ENCODE measurements around the gene JAK1. TPM values are rescaled to one million over a fixed set of nuclear protein-coding genes. Genes with fewer than 3 reads are reported as not detected.

Gene JAK1
- total RNA-seq, 1 experiment from 2014 or later = 44.1 TPM

DNA sequence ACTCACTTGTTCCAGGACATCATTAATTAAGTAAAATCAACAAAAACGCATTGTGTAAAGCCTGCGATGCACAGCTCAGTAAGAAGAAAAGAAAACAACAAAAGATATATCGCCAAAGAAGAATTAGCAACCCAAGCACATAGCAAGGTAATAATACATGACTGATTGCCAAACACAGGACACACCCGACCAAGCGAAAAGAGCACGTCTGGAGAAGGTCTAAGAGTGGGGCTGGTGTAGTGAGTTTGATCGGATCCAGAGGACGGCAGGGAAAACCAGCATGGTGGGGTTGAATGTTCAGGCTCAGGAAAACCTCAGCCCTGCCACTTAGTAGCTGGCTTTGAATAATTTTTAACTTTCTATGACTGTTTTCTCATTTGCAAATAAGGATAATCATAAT is 69.8 kb downstream of the JAK1 start:
- ChIA-PET POLR2A (ENCODE audit: unreplicated experiment) (no interaction called here), CTCF (no interaction called here)
- ATAC-seq = no peak
- H3K27me3 ChIP-seq (ENCODE audit: low read length) = no peaks in the 10 kb centered on the region
- H3F3A ChIP-seq (ENCODE audit: low read length, unreplicated experiment) = peaks cover 15% of the 10 kb centered on the region
- no peaks in the 10 kb centered on the region for H3K36me3 ChIP-seq (ENCODE audit: low read depth, low read length)
- intact Hi-C loops (cut with micrococcal nuclease) = no loop called here
- TF ChIP-seq EZH2phosphoT487 (IDR thresholded peaks at IDR 0.05; ENCODE audit: borderline replicate concordance, low read length) (no peak), EZH2 (IDR thresholded peaks at IDR 0.05; ENCODE audit: low read length, unreplicated experiment) (no peak)
- TF ChIP-seq, protein P1, sequence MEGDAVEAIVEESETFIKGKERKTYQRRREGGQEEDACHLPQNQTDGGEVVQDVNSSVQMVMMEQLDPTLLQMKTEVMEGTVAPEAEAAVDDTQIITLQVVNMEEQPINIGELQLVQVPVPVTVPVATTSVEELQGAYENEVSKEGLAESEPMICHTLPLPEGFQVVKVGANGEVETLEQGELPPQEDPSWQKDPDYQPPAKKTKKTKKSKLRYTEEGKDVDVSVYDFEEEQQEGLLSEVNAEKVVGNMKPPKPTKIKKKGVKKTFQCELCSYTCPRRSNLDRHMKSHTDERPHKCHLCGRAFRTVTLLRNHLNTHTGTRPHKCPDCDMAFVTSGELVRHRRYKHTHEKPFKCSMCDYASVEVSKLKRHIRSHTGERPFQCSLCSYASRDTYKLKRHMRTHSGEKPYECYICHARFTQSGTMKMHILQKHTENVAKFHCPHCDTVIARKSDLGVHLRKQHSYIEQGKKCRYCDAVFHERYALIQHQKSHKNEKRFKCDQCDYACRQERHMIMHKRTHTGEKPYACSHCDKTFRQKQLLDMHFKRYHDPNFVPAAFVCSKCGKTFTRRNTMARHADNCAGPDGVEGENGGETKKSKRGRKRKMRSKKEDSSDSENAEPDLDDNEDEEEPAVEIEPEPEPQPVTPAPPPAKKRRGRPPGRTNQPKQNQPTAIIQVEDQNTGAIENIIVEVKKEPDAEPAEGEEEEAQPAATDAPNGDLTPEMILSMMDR (conservative IDR thresholded peaks at IDR 0.05; ENCODE audit: low read depth, low read length) = no peak
- BruUV-seq (replicated peaks) = no TSS peak
- H3K4me3 ChIP-seq (ENCODE audit: low read length) = no peak overlapping the region
- peaks cover 34% of the 10 kb centered on the region for H3K4me1 ChIP-seq (ENCODE audit: insufficient read depth, low read length)
- no peaks in the 10 kb centered on the region for H4K20me1 ChIP-seq (ENCODE audit: low read length)
- peaks cover 79% of the 10 kb centered on the region for H3K79me2 ChIP-seq (ENCODE audit: low read length)
- H3K27ac ChIP-seq (ENCODE audit: low read length) = peak overlapping the region; percentile 65
- H3K9me3 ChIP-seq (ENCODE audit: low read length) = no peaks in the 10 kb centered on the region
- H2AFZ ChIP-seq (ENCODE audit: low read length) = no peak overlapping the region
- no peaks in the 10 kb centered on the region for H3K9me2 ChIP-seq (replicated peaks; ENCODE audit: low read length)
- H3K4me2 ChIP-seq (ENCODE audit: low read length) = no peak overlapping the region
- DNase-seq = no peak
- no peak overlapping the region for H3K9ac ChIP-seq (ENCODE audit: low read length)

GRCh38 chr1:64895500-64895899 is 70.8 kb downstream of the JAK1 start:
- H3K27ac ChIP-seq (ENCODE audit: low read length) = no peak overlapping the region
- ATAC-seq (no peak), DNase-seq (no peak)
- ChIA-PET CTCF (no interaction called here), POLR2A (ENCODE audit: unreplicated experiment) (no interaction called here)
- no peaks in the 10 kb centered on the region for H3K9me3 ChIP-seq (ENCODE audit: low read length)
- no peak overlapping the region for H3K4me3 ChIP-seq (ENCODE audit: low read length)
- peaks cover 34% of the 10 kb centered on the region for H3K4me1 ChIP-seq (ENCODE audit: insufficient read depth, low read length)
- H2AFZ ChIP-seq (ENCODE audit: low read length) = no peak overlapping the region
- H3F3A ChIP-seq (ENCODE audit: low read length, unreplicated experiment) = peaks cover 15% of the 10 kb centered on the region
- no peaks in the 10 kb centered on the region for H3K9me2 ChIP-seq (replicated peaks; ENCODE audit: low read length)
- H3K27me3 ChIP-seq (ENCODE audit: low read length) = no peaks in the 10 kb centered on the region
- no peaks in the 10 kb centered on the region for H3K36me3 ChIP-seq (ENCODE audit: low read depth, low read length)
- intact Hi-C loops (cut with micrococcal nuclease) = no loop called here
- no peak overlapping the region for H3K4me2 ChIP-seq (ENCODE audit: low read length)
- H3K79me2 ChIP-seq (ENCODE audit: low read length) = peaks cover 79% of the 10 kb centered on the region
- H3K9ac ChIP-seq (ENCODE audit: low read length) = no peak overlapping the region
- TF ChIP-seq, protein P1 (conservative IDR thresholded peaks at IDR 0.05; ENCODE audit: low read depth, low read length) = no peak
- TF ChIP-seq EZH2 (IDR thresholded peaks at IDR 0.05; ENCODE audit: low read length, unreplicated experiment) (no peak), EZH2phosphoT487 (IDR thresholded peaks at IDR 0.05; ENCODE audit: borderline replicate concordance, low read length) (no peak)
- no peaks in the 10 kb centered on the region for H4K20me1 ChIP-seq (ENCODE audit: low read length)
- no TSS peak for BruUV-seq (replicated peaks)

DNA sequence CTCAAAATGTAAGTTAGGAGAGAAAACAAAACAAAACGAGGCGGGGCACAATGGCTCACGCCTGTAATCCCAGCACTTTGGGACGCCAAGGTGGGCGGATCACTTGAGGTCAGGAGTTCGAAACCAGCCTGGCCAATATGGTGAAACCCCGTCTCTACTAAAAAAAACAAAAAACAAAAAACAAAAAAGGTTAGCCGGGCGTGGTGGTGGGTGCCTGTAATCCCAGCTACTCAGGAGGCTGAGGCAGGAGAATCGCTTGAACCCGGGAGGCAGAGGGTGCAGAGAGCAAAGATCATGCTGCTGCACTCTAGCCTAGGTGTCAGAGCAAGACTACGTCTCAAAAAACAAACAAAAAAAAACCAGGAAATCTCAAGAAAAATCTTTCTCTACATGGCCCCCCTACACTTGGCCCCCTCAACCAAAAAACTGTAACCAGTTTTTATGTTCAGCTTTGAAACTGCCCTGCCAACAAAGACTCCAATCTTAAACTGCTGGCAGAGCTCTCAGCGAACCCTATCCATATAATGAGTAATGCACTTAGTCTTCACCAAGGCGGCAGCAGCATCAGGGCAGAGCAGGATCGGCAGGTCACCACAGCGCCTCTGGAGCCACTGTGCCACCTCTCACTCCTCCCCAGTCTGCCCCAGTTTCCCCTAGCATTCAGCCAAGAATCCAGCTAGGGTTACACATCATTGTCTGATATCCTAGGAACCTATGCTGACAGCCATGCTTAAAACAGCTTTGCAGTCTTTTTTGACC is 71.7 kb downstream of the JAK1 start:
- no peaks in the 10 kb centered on the region for H4K20me1 ChIP-seq (ENCODE audit: low read length)
- no peak for ATAC-seq
- H2AFZ ChIP-seq (ENCODE audit: low read length) = no peak overlapping the region
- TF ChIP-seq EZH2phosphoT487 (IDR thresholded peaks at IDR 0.05; ENCODE audit: borderline replicate concordance, low read length) (no peak), EZH2 (IDR thresholded peaks at IDR 0.05; ENCODE audit: low read length, unreplicated experiment) (no peak)
- TF ChIP-seq, protein P1 (conservative IDR thresholded peaks at IDR 0.05; ENCODE audit: low read depth, low read length) = no peak
- no peaks in the 10 kb centered on the region for H3K9me2 ChIP-seq (replicated peaks; ENCODE audit: low read length)
- peaks cover 74% of the 10 kb centered on the region for H3K79me2 ChIP-seq (ENCODE audit: low read length)
- no TSS peak for BruUV-seq (replicated peaks)
- no peaks in the 10 kb centered on the region for H3K27me3 ChIP-seq (ENCODE audit: low read length)
- no peak overlapping the region for H3K27ac ChIP-seq (ENCODE audit: low read length)
- peaks cover 30% of the 10 kb centered on the region for H3K4me1 ChIP-seq (ENCODE audit: insufficient read depth, low read length)
- ChIA-PET CTCF (interaction anchor here (0.6 kb wide), 1 partner anchor 96 kb away, joined by 5 read pairs; no protein-coding TSS in a partner anchor), POLR2A (ENCODE audit: unreplicated experiment) (interaction anchor here (0.5 kb wide), 1 partner anchor 837 kb away, joined by 5 read pairs; no protein-coding TSS in a partner anchor)
- H3K4me3 ChIP-seq (ENCODE audit: low read length) = no peak overlapping the region
- H3K36me3 ChIP-seq (ENCODE audit: low read depth, low read length) = no peaks in the 10 kb centered on the region
- intact Hi-C loops (cut with micrococcal nuclease) = no loop called here
- H3F3A ChIP-seq (ENCODE audit: low read length, unreplicated experiment) = peaks cover 13% of the 10 kb centered on the region
- DNase-seq = peak; percentile 36
- H3K4me2 ChIP-seq (ENCODE audit: low read length) = no peak overlapping the region
- H3K9ac ChIP-seq (ENCODE audit: low read length) = no peak overlapping the region
- no peaks in the 10 kb centered on the region for H3K9me3 ChIP-seq (ENCODE audit: low read length)

All from PC-3 (cell line).